GM19455 (cell line): ENCODE data around the gene CCNY.

Experiments
- ATAC-seq: cut with Tn5 transposase; IDR thresholded peaks from one replicate; pipeline ENCODE4 v1.9.1; 2021; ENCODE audit not compliant: unreplicated experiment

The CCNY gene

DNA sequence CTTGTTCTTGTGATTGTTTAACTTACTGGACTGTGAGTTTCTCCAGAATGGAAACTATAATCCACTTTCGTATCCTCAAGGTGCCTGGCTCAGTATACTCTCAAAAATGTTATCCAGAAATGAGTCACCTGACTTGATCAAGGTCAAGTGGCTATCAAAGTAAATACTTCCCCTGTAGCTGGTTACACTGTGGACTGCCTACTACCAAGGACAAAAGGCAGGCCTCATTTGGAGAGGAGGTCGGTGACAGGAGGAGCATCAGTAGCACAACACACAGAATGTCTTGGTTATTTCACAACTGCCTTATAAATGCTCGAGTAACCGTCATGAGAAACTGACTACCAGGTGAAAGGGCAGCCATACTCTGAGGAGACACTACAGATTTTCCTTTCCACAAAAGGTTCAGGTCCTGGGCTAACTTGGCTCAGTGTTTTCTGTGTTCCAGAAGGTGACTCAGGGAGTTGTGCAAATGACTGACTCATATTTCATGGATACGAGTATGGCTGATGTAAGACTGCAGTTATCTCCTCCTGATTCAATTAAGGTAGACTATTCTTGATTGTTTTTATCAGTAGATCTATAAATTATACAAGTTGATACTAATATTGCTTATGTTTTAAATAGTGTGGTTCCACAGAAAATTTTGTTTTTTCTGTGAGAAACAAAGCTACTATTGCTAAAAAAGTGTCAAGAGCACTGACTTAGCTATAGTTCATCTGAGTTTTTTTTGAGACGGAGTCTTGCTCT, 4.2 kb upstream of the CCNY start:
- no peak for ATAC-seq

DNA sequence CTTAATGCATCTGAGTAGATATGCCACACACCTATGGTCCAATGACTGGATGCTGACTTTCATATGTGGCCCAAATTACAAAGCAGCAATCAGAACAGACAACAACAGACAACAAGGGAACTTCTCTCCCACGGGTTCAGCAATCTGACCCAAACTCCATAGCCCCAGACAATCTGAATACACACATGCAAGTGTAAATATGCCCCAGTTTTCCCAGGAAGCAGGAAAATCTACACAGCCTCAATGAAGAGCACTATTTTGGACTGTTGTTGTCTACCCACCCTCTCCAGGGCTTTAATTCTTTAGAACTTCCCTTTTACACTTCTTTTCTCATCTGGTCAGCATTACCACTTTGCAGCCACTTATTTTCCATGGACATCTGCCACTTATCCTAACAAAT, 2.0 kb upstream of the CCNY start:
- ATAC-seq: no peak

DNA sequence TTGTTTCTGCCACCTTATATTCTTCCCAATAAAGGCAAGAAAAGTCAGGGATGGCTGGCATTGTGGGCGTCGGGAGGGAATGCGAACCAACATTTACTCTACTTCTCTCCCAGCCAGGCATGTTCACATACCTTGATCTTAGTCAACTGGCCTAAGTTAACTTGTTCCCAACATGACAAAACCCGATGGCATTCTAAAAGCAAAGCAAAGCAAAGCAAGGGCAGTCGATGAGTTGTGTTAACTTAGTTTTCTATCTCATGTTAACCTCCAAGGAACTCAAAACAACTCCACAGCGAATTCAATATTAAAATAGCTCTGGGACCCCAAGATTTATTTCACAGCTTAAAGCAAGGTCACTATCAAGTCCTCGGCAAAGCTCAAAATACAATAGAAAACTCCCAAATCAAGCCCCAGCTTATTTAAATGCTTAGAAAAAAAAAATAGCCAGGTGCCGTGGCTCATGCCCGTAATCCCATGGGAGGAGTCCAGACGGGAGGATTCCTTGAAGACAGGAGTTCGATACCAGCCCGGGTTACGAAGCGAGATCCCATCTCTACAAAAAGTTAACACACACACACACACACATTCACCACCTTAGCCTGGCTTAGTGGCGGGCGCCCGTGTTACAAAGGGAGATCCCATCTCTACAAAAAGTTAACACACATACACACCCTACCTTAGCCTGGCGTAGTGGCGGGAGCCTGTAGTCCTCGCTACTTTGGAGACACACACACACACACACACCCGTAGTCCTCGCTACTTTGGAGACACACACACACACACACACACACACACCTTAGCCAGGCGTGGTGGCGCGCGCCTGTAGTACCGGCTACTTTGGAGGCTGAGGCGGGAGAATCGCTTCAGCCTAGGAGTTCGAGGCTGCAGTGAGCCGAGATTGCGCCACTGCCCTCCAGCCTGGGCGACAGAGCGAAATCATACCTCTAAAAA, 901 bp upstream of the CCNY start:
- peak; percentile 15 for ATAC-seq

DNA sequence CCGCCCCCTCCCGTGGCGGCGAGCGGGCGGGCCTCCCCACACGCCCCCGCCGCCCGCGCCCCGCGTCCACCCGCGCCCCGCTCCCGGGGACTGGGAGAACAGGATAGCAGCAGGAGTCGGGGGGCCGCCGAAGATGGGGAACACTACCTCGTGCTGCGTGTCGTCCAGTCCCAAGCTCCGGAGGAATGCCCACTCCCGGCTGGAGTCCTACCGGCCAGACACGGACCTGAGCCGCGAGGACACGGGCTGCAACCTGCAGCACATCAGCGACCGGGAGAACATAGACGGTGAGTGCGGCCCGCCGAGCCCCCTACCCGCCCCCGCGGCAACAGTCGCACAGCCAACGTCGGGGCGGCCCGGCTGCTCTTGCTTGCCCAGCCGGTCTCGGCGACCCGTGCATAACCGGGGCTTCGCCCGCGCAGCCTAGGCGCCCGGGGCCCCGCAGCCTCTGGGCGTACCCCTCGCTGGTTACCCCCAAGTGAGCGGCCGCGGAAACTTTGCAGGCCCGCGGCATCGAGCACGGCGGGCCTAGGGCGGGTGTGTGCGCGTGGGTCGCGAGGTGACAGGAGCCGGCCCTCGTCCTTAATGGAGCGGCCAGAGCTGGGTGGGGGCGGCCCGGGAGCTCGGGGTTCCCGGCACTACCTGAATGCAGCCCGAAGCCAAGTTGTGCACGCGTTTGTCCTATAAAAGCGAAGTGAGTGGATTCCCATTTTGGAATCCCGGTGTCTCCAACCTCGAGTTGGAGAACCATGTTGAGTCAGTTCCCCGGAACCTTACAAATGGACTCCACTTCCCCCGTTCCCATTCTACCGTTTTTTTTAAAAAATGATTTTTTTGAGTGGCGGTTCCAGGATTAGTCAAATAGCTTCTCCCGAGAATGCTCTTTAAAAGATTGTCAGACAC, 863 bp downstream of the CCNY start:
- ATAC-seq: peak; percentile 10

DNA sequence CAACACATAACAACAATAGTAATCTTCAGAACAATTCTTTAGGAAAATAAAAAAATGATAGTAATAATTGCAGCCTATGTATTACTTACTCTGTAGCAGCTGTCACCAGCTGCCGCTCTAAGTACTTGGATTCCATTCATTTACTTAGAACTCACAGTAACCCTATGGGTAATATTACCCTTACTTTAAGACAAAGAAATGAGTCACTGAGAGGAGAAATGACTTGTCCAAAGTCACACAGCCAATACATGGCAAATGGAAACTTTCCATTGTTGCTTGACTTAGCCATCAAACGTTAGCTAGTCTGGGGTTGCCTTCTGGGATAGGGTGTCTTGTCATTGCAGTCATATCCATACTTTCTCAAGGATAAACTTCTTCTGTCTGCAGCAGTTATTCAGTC, 3.6 kb downstream of the CCNY start:
- peak; percentile 37 for ATAC-seq

DNA sequence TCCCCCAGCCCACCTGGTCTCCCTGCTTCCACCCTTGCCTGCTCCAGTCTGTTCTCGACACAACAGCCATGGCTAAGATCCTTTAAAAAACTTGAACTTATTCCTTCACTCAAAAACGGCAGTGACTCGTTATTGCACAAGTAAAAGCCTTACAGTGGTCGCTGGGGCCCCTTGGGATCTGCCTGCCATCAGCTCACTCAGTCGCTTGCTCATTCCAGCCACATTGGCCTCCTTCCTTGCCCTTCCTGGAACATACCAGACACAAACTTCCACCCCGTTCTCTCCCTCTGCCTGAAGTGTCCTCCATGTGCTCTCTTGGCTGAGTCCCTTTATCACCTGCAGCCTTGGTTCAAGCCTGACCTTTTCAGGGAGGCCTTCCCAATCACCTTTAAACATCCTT, 4.7 kb downstream of the CCNY start:
- ATAC-seq: no peak

DNA sequence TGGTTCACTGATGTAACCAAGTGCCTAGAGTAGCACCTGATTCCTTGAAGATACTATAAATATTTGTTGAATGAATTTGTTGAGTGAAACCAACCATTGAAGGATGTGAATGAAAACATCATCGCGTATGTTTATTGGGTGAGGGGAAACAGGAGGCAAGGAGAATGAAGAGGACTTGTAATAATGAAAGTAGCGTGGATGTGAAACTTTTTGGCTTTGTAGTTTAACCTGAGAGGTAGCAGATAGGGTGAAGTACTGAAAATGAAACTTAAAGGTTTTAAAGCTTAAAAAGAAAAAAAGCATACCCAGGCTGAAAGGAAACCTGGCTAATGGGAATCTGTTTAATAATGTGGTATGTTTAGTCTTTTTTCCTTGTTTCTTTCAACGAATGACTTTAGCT, 5.2 kb downstream of the CCNY start:
- peak; percentile 74 for ATAC-seq

DNA sequence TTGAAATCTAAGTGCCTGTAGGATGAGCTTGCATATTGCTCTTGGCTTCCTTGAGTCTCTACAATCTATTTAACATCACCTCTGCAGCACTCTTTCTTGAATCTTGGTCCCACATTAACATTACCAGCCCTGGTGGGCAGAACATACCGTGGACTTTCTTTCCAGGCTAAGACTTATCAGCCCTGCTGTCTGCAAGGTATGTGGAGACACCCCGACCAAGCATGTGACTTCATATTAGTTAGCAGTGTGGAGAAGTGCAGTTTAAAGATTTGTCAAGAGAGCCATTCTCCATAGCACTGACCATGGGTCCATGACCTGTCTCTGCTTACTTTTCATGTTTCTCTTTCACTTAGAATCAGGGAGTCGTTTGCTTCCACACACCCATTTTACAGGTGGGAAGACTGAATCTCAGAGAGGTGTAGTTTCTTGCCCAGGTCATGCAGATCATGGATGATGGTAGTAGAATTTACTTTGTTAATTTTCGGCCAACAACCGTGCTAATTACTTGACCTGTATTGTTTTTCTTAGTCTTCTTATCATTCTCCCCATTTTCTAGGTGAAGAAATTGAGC, 6.0 kb downstream of the CCNY start:
- ATAC-seq: no peak

DNA sequence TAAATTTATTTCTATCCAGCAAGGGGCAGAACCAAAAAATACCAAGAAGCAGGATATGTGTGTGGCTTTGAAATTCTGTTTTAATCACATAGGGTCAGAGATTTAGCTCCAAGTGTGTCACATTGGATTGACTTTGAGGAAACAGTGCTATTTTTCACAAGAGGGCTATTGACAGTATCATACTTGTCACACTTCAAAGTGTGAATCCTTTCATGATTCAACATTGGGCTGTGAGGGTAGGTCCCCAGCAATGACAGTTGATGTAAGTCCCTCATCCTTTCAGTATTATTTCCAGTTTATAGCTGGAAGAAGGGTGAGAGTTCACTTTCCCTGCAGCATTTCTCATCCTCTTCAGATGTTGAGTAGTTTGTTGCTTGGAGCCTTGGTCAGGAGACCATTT, 7.4 kb downstream of the CCNY start:
- ATAC-seq: no peak

DNA sequence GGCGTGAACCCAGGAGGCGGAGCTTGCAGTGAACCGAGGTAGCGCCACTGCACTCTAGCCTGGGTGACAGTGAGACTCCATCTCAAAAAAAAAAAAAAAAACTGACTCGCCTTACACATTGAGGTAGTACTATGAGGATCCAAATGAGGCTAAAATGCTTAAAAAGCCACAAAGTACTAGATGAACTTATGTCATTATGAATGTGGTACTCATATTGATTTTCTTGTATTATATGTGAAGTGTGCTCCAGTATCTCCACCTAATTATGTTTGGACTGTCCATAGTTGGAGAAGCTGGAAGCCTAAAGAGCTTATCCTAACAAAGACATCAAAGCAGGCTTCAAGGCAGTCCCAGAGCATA, 9.1 kb downstream of the CCNY start:
- ATAC-seq: no peak

DNA sequence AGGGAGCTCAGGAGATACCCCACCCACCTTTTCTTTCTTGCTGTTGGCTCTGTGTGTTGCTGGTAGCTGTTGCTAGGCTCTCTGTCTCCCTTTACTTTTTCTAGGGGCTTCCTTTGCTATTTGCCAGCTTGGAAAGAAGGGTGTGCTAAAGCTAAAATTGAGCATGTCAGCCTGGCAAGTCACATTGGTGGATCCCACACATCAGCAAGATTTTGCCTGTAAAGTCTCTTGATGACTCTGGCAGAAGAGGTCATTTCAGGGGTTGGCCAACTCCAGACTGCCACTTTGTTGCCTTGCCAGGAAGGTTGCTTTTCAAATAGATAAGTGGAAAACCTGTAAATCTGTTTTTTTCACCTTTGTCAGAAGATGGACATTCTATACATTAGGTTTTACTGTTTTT, 9.9 kb downstream of the CCNY start:
- no peak for ATAC-seq

DNA sequence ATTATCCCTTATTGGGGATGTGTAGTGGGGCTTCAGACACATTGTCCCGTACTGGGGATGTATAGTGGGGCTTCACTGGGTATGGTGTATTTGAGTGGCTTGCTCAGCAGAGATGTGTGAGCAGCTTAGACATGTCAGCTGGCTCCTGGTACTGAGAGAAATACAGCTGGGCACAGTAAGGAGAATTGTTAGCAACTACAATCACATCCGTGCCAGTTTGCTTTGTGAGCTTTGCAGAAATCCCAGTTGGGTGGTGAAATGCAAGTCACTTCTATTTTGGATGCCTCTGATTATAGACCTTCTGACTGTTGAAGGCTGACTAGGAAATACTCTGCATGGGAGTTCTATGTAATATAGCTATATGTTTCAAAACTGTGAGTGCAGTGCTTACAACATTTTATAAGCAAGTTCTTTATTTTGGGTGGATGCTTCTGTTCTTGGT, 10.8 kb downstream of the CCNY start:
- ATAC-seq: no peak

DNA sequence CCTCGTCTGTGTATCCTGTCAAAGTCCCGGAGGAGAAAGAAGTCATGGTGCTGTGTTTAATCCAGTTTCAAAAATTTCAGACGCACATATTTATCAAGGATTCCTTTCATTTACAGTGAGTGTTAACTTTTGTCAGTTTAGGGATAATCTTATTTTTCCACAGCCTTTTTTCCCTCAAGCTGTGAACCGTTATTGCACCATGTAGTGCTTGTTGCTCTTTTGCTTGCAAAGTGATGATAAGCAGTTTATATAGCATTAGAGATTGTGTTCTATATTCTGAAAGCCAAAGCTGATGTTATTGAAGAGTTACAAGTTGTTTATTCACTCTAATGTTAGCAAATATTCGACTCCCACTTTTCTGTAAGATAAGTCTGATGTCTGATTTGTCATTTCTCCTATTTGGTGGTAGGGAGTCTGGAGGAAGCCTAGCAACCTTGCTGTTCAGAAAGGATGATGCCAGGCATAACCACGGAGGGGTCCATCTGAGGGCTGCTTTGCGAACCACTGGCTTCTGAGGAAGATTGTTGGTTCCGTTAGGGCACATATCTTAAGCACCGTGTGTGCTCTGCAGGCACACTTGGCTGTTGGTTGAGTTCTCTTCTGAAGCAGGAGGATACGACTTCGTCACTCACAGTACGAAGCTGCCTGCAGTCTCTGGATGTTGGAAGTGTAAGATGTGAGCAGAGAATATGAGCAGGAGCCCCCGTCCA, 11.7 kb downstream of the CCNY start:
- no peak for ATAC-seq

DNA sequence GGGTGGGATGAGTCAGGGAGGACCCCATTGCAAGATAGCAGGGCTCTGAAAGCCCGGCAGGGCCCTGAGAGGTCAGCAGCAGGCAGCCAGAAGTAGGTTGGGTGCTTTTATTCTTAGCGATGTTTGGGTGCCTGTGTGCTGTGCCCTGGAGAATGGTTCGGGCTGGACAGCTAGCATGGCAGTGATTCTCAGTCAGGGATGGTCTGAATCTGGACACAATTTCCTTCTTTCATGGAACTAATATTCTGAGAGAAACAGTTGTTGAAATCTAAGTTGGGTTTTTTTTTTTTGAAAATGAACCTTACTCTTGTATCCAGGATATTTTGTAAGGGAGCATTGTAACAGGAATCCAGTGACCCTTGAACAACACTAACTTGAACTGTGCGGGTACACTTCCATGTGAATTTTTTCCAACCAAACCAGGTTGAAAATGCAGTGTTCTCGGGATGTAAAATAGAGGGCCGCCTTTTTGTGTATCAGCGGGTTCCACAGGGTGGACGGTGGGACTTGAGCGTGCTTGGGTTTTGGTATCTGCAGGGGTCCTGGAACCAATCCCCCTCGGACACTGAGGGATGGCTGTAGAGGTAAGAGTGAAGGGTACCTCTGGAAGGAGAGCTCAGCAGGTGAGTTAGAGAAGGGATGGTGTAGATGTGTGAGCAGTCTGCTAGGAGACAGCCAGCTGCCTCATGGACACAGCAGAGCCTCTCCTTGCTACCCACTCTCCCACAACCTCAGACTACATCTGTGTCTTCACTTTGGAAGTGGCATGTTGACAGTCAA, 12.5 kb downstream of the CCNY start:
- ATAC-seq: no peak

DNA sequence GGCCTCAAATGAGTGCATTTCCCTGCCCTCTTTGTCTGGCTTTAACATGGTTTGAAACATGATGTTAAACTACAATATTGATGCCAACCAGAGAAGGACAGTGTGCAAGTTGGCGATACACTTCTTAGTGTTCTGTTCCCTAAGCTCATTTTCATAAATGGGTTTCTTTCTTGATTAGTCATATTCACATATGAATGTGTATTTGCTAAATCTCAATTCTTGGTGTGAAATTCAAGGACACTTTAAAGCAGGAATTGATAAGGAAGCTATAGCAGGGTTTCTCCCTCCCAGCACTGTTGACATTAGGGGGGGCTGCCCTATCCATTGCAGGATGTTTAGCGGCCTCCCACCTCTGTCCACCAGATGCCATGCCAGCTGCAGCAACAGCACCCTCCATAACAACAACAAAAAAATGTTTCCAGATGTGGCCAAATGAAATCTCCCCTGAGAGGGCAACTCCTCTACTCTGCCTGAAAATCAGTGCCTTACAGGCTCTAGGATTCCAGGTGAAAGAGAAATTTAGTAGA, 13.1 kb downstream of the CCNY start:
- no peak for ATAC-seq

DNA sequence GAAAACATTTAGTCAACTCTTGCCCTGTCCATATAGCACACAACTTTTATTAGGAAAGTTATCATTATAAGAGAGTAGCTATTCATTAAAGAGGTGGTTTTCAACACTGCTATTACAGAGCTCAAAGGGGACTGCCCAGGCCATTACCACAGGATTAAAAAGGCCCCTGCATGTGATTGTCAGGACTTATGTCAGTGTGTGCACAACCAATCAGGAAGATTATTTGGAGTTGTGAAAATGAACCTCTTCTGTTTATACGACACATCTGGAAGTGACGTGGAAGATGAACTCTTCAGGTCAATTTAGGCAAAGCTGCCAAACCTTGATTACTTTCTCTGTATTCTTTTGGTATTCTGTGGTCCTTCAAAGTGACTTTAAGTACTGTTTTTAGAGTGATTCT, 14.7 kb downstream of the CCNY start:
- ATAC-seq: no peak

DNA sequence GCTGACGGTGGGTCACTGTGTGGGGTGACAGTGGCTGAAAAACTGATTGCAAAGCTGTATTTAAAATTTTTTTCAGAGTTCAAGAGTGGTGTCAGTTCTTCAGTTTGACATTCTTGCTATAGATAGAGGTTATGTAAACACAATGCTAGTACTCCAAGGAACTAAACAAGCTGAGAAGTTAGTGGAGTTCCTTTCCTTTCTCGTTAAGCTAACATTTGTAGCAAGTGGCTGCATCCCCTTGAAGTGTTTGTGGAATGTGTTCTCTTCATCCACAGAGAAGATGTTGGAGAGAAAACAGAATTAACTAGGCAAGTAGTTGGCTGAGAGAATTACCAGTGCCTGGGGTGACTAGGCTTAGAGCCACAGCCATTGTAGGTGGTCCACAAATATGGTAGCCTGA, 15.8 kb downstream of the CCNY start:
- no peak for ATAC-seq

DNA sequence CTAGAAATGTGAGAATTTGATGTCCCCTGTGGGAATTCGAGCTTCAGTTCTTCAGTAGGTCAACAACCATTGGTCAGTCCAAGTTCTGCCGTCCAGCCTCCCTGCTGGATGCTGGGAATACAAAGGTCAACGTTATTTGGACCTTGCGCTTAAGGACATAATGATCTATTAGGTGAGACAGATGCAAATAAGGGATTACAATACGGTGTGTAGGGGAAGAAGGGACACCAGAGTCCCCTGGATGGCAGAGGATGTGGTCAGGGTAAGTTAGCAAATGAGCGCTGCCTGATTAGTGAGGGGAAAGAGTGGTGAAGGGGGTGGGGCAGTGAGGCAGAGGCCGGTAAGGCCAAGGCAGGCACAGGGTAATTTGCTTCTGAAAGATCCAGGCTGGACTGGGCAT, 16.2 kb downstream of the CCNY start:
- ATAC-seq: no peak

DNA sequence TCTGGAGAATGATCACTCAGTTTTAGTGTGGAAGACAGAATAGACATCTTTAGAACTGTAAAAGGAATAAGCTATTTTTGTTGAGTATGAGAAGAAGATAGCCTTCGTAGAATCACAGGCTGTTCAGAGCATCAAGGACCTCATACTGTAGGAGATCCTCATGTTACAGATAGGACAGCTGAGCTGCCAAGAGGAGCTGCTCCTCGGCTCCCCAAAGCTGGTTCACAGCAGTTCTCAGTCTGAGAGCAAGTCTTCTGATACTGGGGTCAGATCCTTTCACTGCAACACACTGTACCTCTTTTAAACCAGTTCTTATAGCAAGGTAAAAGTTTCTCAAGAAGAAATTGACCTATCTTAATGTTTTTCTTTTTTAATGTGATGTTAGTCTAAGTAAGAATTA, 17.1 kb downstream of the CCNY start:
- no peak for ATAC-seq
